PFSK-1 (cell line): ENCODE results near the gene FFAR4.

Source experiments
- POLR2AphosphoS5 ChIP-seq: IDR thresholded peaks from 2 replicates; pipeline ENCODE4 v1.6.1; 2012; ENCODE audit warnings: low read depth, mild to moderate bottlenecking, control low read depth, low read length, moderate library complexity
- SIN3A ChIP-seq: IDR thresholded peaks from 2 replicates; pipeline ENCODE4 v1.6.1; 2012; ENCODE audit warnings: mild to moderate bottlenecking, low read length, moderate library complexity, borderline replicate concordance; ENCODE audit not compliant: insufficient read depth
- TAF1 ChIP-seq: IDR thresholded peaks from 2 replicates; pipeline ENCODE4 v1.6.1; 2012; ENCODE audit warnings: low read length, control low read depth, borderline replicate concordance; ENCODE audit not compliant: insufficient read depth

GRCh38 chr10:93593254-93593653, 26.8 kb downstream of the FFAR4 start:
- TF ChIP-seq SIN3A (no peak), TAF1 (no peak), POLR2AphosphoS5 (no peak)
